Osteocyte (in vitro differentiated cells): ENCODE data around the gene INMT. TPM values are rescaled to one million over a fixed set of nuclear protein-coding genes. Genes with fewer than 3 reads are reported as not detected.
"Not testable (repeated sequence)": the region's sequence is repeated elsewhere in the genome, so short reads cannot be mapped to it uniquely, and the experiment has no call there.

Experiments used
- DNase-seq: peaks from one replicate; pipeline ENCODE4 v3.0.0; 2021; ENCODE audit warnings: mixed read lengths; ENCODE audit not compliant: unreplicated experiment; ENCODE audit errors: extremely low spot score
- H3K27ac Mint-ChIP-seq: one replicate; pipeline ENCODE4 v1.8.0; 2021; ENCODE audit warnings: mild to moderate bottlenecking, mixed read lengths; ENCODE audit not compliant: unreplicated experiment
- H3K27me3 Mint-ChIP-seq: one replicate; pipeline ENCODE4 v1.8.0; 2021; ENCODE audit warnings: mixed read lengths; ENCODE audit not compliant: unreplicated experiment
- H3K36me3 Mint-ChIP-seq: one replicate; pipeline ENCODE4 v1.8.0; 2021; ENCODE audit warnings: mixed read lengths; ENCODE audit not compliant: unreplicated experiment
- H3K4me1 Mint-ChIP-seq: one replicate; pipeline ENCODE4 v1.8.0; 2021; ENCODE audit warnings: mixed read lengths; ENCODE audit not compliant: unreplicated experiment
- H3K4me3 Mint-ChIP-seq: one replicate; pipeline ENCODE4 v1.8.0; 2021; ENCODE audit warnings: mild to moderate bottlenecking, moderate library complexity, mixed read lengths; ENCODE audit not compliant: unreplicated experiment
- H3K9me3 Mint-ChIP-seq: one replicate; pipeline ENCODE4 v1.8.0; 2021; ENCODE audit warnings: mixed read lengths; ENCODE audit not compliant: unreplicated experiment
- total RNA-seq: library from RNA; stranded (reverse); gene quantifications from 2 replicates; pipeline ENCODE4 v1.2.1, GENCODE V29; 2021
- TF ChIP-seq, protein P1 (sequence below): fragments of 200-600 bp; sonication (generic); IDR thresholded peaks from 2 replicates; pipeline ENCODE4 v1.5.0; 2021; ENCODE audit warnings: antibody characterized with exemption, mild to moderate bottlenecking, moderate library complexity

The INMT gene
- total RNA-seq, 1 donor from 2014 or later, result 2.0 TPM

DNA sequence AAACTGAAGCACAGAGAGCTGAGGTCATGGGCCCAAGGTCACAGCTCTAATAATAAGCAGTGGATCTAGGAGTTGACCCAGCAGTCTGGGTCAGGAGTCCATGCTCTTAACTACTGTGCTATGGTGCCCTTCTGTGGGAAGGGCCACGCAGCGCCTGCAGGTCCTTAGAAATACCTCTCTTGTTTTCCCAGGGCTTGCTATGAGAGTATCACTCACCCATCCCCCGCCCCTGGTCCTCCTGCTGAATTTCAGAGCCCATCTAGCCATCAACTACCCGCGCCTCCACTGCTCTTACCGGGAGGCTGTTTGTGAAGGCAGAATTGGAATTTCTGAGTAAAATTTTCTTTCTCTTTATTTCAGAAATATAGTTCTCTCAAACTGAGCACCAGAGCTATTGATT is 42.4 kb upstream of the INMT start:
- peaks cover 46% of the 10 kb centered on the region for H3K27me3 Mint-ChIP-seq
- no peak for DNase-seq
- no peaks in the 10 kb centered on the region for H3K4me1 Mint-ChIP-seq
- no peaks in the 10 kb centered on the region for H3K9me3 Mint-ChIP-seq
- no peaks in the 10 kb centered on the region for H3K36me3 Mint-ChIP-seq
- H3K4me3 Mint-ChIP-seq, result no peak overlapping the region
- TF ChIP-seq, protein P1, sequence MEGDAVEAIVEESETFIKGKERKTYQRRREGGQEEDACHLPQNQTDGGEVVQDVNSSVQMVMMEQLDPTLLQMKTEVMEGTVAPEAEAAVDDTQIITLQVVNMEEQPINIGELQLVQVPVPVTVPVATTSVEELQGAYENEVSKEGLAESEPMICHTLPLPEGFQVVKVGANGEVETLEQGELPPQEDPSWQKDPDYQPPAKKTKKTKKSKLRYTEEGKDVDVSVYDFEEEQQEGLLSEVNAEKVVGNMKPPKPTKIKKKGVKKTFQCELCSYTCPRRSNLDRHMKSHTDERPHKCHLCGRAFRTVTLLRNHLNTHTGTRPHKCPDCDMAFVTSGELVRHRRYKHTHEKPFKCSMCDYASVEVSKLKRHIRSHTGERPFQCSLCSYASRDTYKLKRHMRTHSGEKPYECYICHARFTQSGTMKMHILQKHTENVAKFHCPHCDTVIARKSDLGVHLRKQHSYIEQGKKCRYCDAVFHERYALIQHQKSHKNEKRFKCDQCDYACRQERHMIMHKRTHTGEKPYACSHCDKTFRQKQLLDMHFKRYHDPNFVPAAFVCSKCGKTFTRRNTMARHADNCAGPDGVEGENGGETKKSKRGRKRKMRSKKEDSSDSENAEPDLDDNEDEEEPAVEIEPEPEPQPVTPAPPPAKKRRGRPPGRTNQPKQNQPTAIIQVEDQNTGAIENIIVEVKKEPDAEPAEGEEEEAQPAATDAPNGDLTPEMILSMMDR, result no peak
- H3K27ac Mint-ChIP-seq, result no peak overlapping the region

DNA sequence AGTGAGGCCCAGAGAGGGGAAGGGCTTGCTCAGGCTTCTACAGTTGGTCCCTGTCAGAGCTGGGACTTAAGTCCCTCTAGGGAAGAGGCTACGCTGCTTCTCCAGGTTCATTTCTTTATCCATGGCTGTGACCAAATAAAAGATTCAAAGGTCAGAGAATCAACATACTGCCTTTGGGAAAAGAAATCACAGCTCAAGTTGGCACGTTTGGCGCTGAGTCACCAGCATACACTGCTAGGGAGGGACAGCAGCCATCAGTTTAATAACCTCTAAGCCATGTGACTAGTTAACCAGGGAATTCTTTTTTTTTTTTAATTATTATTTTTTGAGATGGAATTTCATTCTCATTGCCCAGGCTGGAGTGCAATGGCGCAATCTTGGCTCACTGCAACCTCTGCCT is 41.3 kb upstream of the INMT start:
- H3K36me3 Mint-ChIP-seq, result no peaks in the 10 kb centered on the region

DNA sequence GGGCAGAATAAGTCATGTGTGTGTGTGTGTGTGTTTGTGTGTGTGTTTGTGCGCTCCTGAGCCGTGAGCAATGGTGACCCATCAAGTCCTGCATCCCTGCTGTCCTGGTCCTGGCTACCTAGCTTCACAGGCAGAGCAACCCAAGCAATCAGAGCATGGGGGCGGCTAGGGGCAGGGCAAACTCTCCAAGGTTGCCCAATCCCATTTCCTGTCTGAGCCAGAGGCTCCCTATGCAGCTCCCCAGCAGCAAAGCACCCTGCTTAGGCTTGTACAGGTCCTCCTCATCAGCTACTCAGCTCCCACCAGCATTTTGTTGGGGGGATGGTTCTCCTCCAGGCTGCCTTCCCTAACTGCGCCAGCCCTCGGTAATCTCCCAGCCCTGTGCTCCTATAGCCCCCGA is 38.5 kb upstream of the INMT start:
- Mint-ChIP-seq H3K36me3 (no peaks in the 10 kb centered on the region), H3K9me3 (peaks cover 14% of the 10 kb centered on the region), H3K27ac (no peak overlapping the region), H3K4me3 (no peak overlapping the region), H3K4me1 (no peaks in the 10 kb centered on the region), H3K27me3 (peaks cover 45% of the 10 kb centered on the region)
- TF ChIP-seq, protein P1, result no peak
- DNase-seq, result no peak

More for the DNA sequence above, 41.3 kb upstream of the INMT start:
- H3K27ac Mint-ChIP-seq, result no peak overlapping the region
- H3K27me3 Mint-ChIP-seq, result peaks cover 57% of the 10 kb centered on the region
- H3K4me1 Mint-ChIP-seq, result no peaks in the 10 kb centered on the region
- TF ChIP-seq, protein P1, result no peak
- no peak for DNase-seq
- H3K4me3 Mint-ChIP-seq, result no peak overlapping the region
- no peaks in the 10 kb centered on the region for H3K9me3 Mint-ChIP-seq

DNA sequence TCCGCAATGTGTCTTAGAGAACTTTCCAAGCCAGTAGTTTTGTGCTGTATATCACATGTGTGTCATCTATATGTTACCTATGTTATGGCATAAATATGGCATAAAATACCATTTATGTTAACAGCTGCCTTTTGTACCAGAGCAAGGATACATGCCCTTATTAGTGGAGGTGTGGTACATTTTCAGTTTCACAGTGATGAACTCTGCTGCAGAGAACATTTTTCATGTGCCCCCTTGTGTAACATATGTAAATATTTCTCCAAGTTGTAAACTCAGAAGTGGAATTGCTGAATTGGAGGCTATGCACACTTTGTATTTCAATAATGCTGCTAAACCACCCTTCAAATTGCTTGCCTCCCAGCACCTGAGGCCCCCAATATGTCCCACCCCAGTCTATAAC is 37.8 kb upstream of the INMT start:
- TF ChIP-seq, protein P1, result no peak
- Mint-ChIP-seq H3K27me3 (peaks cover 45% of the 10 kb centered on the region), H3K4me3 (no peak overlapping the region), H3K27ac (no peak overlapping the region), H3K36me3 (no peaks in the 10 kb centered on the region), H3K9me3 (peaks cover 19% of the 10 kb centered on the region), H3K4me1 (no peaks in the 10 kb centered on the region)
- no peak for DNase-seq

DNA sequence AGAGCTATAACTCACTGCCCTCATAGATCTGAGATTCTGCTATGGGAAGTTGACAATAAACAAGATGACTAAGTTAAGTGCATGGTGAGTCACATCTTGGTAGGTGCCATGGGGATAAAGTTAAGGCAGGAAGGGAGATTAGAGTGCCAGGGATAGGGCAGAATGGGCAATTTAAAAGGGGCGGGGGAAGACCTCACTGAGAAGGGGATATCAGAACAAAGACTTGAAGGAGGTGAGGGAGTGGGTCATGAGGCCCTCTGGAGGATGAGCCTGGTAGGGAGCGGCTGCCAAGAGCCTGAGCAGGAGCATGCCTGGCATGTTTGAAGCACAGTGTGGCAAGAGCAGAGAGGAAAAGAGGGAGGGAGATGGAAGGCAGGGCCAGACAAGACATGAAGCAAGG is 34.8 kb upstream of the INMT start:
- Mint-ChIP-seq H3K27me3 (peaks cover 36% of the 10 kb centered on the region), H3K36me3 (no peaks in the 10 kb centered on the region), H3K4me1 (no peaks in the 10 kb centered on the region), H3K9me3 (peaks cover 23% of the 10 kb centered on the region), H3K27ac (no peak overlapping the region), H3K4me3 (no peak overlapping the region)
- no peak for DNase-seq
- TF ChIP-seq, protein P1, result no peak

DNA sequence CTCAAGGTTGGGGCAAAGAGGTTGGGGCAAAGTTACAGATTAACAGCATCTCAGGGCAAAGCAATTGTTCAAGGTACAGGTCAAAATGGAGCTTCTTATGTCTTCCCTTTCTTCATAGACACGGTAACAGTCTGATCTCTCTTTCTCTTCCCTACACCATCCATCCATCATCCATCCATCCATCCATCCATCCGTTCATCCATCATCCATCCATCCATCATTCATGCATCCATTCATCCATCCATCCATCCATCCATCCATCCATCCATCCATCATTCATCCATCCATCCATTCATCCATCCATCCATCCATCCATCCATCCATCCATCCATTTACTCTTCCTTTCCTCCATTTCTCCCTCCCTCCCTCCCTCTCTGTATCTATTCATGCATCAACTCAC is 32.5 kb upstream of the INMT start:
- H3K27ac Mint-ChIP-seq, H3K4me3 Mint-ChIP-seq, H3K4me1 Mint-ChIP-seq, DNase-seq, H3K36me3 Mint-ChIP-seq: not testable (repeated sequence)
- Mint-ChIP-seq H3K27me3 (peaks cover 30% of the 10 kb centered on the region), H3K9me3 (peaks cover 23% of the 10 kb centered on the region)
